ENCODE measurements around the gene SPECC1.
"Not testable (repeated sequence)": the region's sequence is repeated elsewhere in the genome, so short reads cannot be mapped to it uniquely, and the experiment has no call there.

- not testable (repeated sequence) for TF ChIP-seq POLR2A, CTCF (IDR thresholded peaks at IDR 0.05)
Observed at GRCh38 chr17:20037286-20037685, 28.1 kb downstream of the SPECC1 start.
